Ovary (tissue), 10 donors: ENCODE measurements around the gene SLC5A12. TPM values are rescaled to one million over a fixed set of nuclear protein-coding genes. Genes with fewer than 3 reads are reported as not detected.

Source experiments
- DNase-seq, 5 donors: peaks; one replicate each; pipeline ENCODE4 v3.0.0-alpha.2; 2019 to 2020
- H3K27ac ChIP-seq, 2 donors: fragments of 200-600 bp; one replicate each; pipeline versions ENCODE4 v1.5.1 to v1.8.0; 2019 to 2022
- H3K27me3 ChIP-seq: fragments of 200-600 bp; one replicate; pipeline ENCODE4 v1.8.0; 2022
- H3K36me3 ChIP-seq: fragments of 200-600 bp; sonication (generic); one replicate; pipeline ENCODE4 v1.5.1; 2019
- H3K4me1 ChIP-seq: one replicate; pipeline ENCODE4 v1.8.1; 2013; ENCODE audit warnings: mild to moderate bottlenecking, moderate library complexity; ENCODE audit not compliant: insufficient read depth
- H3K4me3 ChIP-seq: fragments of 200-600 bp; sonication (generic); one replicate; pipeline ENCODE4 v1.5.1; 2017
- H3K9me3 ChIP-seq, 2 donors: fragments of 200-600 bp in 1 of 2; sonication (generic) in 1 of 2; one replicate each; pipeline versions ENCODE4 v1.5.1 to v1.8.1; 2013 to 2019; ENCODE audit warnings: mild to moderate bottlenecking in 1 of 2, moderate library complexity in 1 of 2
- CTCF ChIP-seq, 3 donors: fragments of 450-650 bp in 2 of 3; fragments of 200-600 bp in 1 of 3; IDR thresholded peaks; one replicate each; pipeline versions ENCODE4 v1.5.1 to v1.8.0; 2016 to 2022; ENCODE audit warnings: antibody characterized with exemption in 3 of 3, mild to moderate bottlenecking in 1 of 3
- EP300 ChIP-seq: sonication (generic); formaldehyde crosslinking; IDR thresholded peaks from one replicate; pipeline ENCODE4 v1.6.1; 2017; ENCODE audit warnings: antibody characterized with exemption
- POLR2A ChIP-seq: fragments of 450-650 bp; IDR thresholded peaks from one replicate; pipeline ENCODE4 v1.6.1; 2017; ENCODE audit warnings: antibody characterized with exemption, mild to moderate bottlenecking, moderate library complexity
- WGBS, 3 donors: extraction: QIAGEN DNeasy Blood & Tissue Kit in 1 of 3; methylation state at CpG; one replicate each; pipeline versions ENCODE4 v1.1.5 to v1.1.7; 2013 to 2017; 5-methylcytosine and 5-hydroxymethylcytosine counted together
- intact Hi-C, 4 donors: fragments of 100-400 bp; cut with DNase I; formaldehyde crosslinking; loops; one replicate each; pipeline versions ENCODE4 v1.11.0 to v1.15.1; 2022 to 2023
- long read RNA-seq, 3 donors: library from polyadenylated mRNA in 2 of 3; unstranded in 2 of 3; transcript quantifications; one replicate each; pipeline ENCODE4 v2.0.0 and lab custom pipeline, GENCODE V29; 2021 to 2026
- polyA plus RNA-seq, 2 donors: library from polyadenylated mRNA; stranded (reverse); fragments of 200-250 nt in 1 of 2; fragments of 350-450 nt in 1 of 2; fragmentation: Illumina TruSeq in 1 of 2; extraction: RNeasy Lipid Tissue Mini Kit (QIAGEN cat#74804) in 1 of 2; gene quantifications; one replicate each; pipeline ENCODE4 v1.2.3, GENCODE V29; 2013 to 2014
- total RNA-seq, 7 donors: library from RNA; depleted of rRNA in 2 of 7; stranded (reverse); fragments of >200 nt in 2 of 7; fragmentation: NEBNext Ultra II Directional in 3 of 7; extraction: Animal tissue kit (Norgen Biotek cat#: 25700) in 3 of 7; gene quantifications; one replicate each; pipeline versions ENCODE4 v1.1.0 to v1.2.4, GENCODE V29; 2016 to 2023
- donor health status: DM: no; HTN: no; CAD: no; lungs with moderate emphysema.
- donor health status: DM: no; HTN: no; CAD: no.
- donor health status: Bipolar disorder and iron deficiency.
- donor health status: DM: yes; HTN: yes; CAD: no.
- donor health status: DM: no; HTN: no; CAD: no.
- donor health status: DM: yes; HTN: yes; CAD: no.

SLC5A12 gene
- total RNA-seq (under 1 TPM in 1 of 7 donors, not detected in 6; 0.48 TPM), polyA plus RNA-seq (under 1 TPM; 0.02 to 0.15 TPM)
- long read RNA-seq, donor 1 = 0 reads
- long read RNA-seq, donor 2 = 0 reads
- long read RNA-seq, donor 3 = 0 reads

- no peak for DNase-seq
- Histone ChIP-seq H3K4me3 (no peak within 1 kb of the TSS), H3K27me3 (no peaks in the 10 kb centered on the region), H3K9me3 (no peaks in the 10 kb centered on the region), H3K27ac (no peak within 1 kb of the TSS), H3K4me1 (no peaks in the 10 kb centered on the region), H3K36me3 (no peaks in the 10 kb centered on the region)
- WGBS, 3 donors = 20 to 26% (median 20%) methylated on average over 3 of the region's 3 CpGs
- intact Hi-C loops = no loop called here
- TF ChIP-seq EP300 (no peak), POLR2A (no peak), CTCF (IDR thresholded peaks at IDR 0.05) (no peak)
Observed at GRCh38 chr11:26721948-26722475, at the start of gene SLC5A12. Gene SLC5A12 (minus strand): TSS chr11:26722060. CDS start chr11:26721714, 346 bp downstream.

- Histone ChIP-seq H3K36me3 (no peaks in the 10 kb centered on the region), H3K27me3 (no peaks in the 10 kb centered on the region), H3K9me3 (peaks cover 0 to 4% of the 10 kb centered on the region in 2 donors), H3K4me3 (no peak overlapping the region), H3K27ac (no peak overlapping the region), H3K4me1 (no peaks in the 10 kb centered on the region)
- TF ChIP-seq EP300 (no peak), CTCF (IDR thresholded peaks at IDR 0.05) (no peak), POLR2A (no peak)
- intact Hi-C loops = no loop called here
- no peak for DNase-seq
Observed at GRCh38 chr11:26769027-26769426, 47.2 kb upstream of the SLC5A12 start.

GRCh38 chr11:26767060-26767459, 45.2 kb upstream of the SLC5A12 start:
- H3K4me3 ChIP-seq = no peak overlapping the region
- 38 to 64% (median 47%) methylated on average over 2 of the region's 2 CpGs for WGBS, 3 donors
- no peaks in the 10 kb centered on the region for H3K4me1 ChIP-seq
- no peaks in the 10 kb centered on the region for H3K27me3 ChIP-seq
- no peak for DNase-seq
- TF ChIP-seq EP300 (no peak), CTCF (IDR thresholded peaks at IDR 0.05) (no peak), POLR2A (no peak)
- peaks cover 0 to 4% of the 10 kb centered on the region in 2 donors for H3K9me3 ChIP-seq
- no peaks in the 10 kb centered on the region for H3K36me3 ChIP-seq
- intact Hi-C loops = no loop called here
- no peak overlapping the region for H3K27ac ChIP-seq

- H3K4me3 ChIP-seq = no peak overlapping the region
- H3K4me1 ChIP-seq = no peaks in the 10 kb centered on the region
- no peak overlapping the region for H3K27ac ChIP-seq
- DNase-seq = no peak
- no peak for TF ChIP-seq POLR2A
- TF ChIP-seq CTCF (IDR thresholded peaks at IDR 0.05) = no peak
- TF ChIP-seq EP300 = no peak
- H3K9me3 ChIP-seq = peaks cover 0 to 4% of the 10 kb centered on the region in 2 donors
- no peaks in the 10 kb centered on the region for H3K27me3 ChIP-seq
- WGBS, 3 donors = 94 to 99% (median 96%) methylated on average over 3 of the region's 3 CpGs
- intact Hi-C loops = no loop called here
- no peaks in the 10 kb centered on the region for H3K36me3 ChIP-seq
Observed at GRCh38 chr11:26765323-26765722, 43.5 kb upstream of the SLC5A12 start.
